HEK293 (cell line): ENCODE data around the gene KIF23.

ENCODE experiments used
- OSR2 ChIP-seq: fragments of 450-650 bp; formaldehyde crosslinking; IDR thresholded peaks from 2 replicates; pipeline ENCODE4 v1.5.1; 2016; ENCODE audit warnings: missing biosample characterization, missing genetic modification characterization
- PRDM2 ChIP-seq: fragments of 450-650 bp; formaldehyde crosslinking; IDR thresholded peaks from 2 replicates; pipeline ENCODE4 v1.5.1; 2016; ENCODE audit warnings: missing biosample characterization, missing genetic modification characterization, borderline replicate concordance
- YY1 ChIP-seq: fragments of 450-650 bp; formaldehyde crosslinking; IDR thresholded peaks from 2 replicates; pipeline ENCODE4 v1.5.1; 2018; ENCODE audit warnings: missing biosample characterization, missing genetic modification characterization
- ZBTB7A ChIP-seq: fragments of 450-650 bp; formaldehyde crosslinking; IDR thresholded peaks from 2 replicates; pipeline ENCODE4 v1.5.1; 2016; ENCODE audit warnings: low read depth, missing biosample characterization, missing genetic modification characterization
- ZNF121 ChIP-seq: fragments of 450-650 bp; formaldehyde crosslinking; IDR thresholded peaks from 2 replicates; pipeline ENCODE4 v1.5.1; 2016; ENCODE audit warnings: missing biosample characterization, missing genetic modification characterization
- ZNF335 ChIP-seq: fragments of 450-650 bp; formaldehyde crosslinking; conservative IDR thresholded peaks from 2 replicates; pipeline ENCODE4 v1.5.1; 2016; ENCODE audit warnings: missing biosample characterization, missing genetic modification characterization
- ZNF366 ChIP-seq: fragments of 450-650 bp; formaldehyde crosslinking; conservative IDR thresholded peaks from 2 replicates; pipeline ENCODE4 v1.5.1; 2016; ENCODE audit warnings: missing biosample characterization, missing genetic modification characterization
- ZNF514 ChIP-seq: fragments of 450-650 bp; formaldehyde crosslinking; IDR thresholded peaks from 2 replicates; pipeline ENCODE4 v1.5.1; 2016; ENCODE audit warnings: missing biosample characterization, missing genetic modification characterization
- ZNF518A ChIP-seq: fragments of 450-650 bp; formaldehyde crosslinking; conservative IDR thresholded peaks from 2 replicates; pipeline ENCODE4 v1.5.1; 2016; ENCODE audit warnings: low read depth, missing biosample characterization, missing genetic modification characterization
- ZNF580 ChIP-seq: fragments of 450-650 bp; formaldehyde crosslinking; IDR thresholded peaks from 2 replicates; pipeline ENCODE4 v1.5.1; 2016; ENCODE audit warnings: missing biosample characterization, missing genetic modification characterization
- ZNF830 ChIP-seq: fragments of 450-650 bp; IDR thresholded peaks from 2 replicates; pipeline ENCODE4 v1.5.0; 2018; ENCODE audit warnings: missing biosample characterization, missing genetic modification characterization, low read depth, mild to moderate bottlenecking, moderate library complexity
- TF ChIP-seq, protein P1 (sequence below): fragments of 450-650 bp; formaldehyde crosslinking; IDR thresholded peaks from 2 replicates; pipeline ENCODE4 v1.5.1; 2016; ENCODE audit warnings: missing biosample characterization, missing genetic modification characterization, low read depth

The KIF23 gene

DNA sequence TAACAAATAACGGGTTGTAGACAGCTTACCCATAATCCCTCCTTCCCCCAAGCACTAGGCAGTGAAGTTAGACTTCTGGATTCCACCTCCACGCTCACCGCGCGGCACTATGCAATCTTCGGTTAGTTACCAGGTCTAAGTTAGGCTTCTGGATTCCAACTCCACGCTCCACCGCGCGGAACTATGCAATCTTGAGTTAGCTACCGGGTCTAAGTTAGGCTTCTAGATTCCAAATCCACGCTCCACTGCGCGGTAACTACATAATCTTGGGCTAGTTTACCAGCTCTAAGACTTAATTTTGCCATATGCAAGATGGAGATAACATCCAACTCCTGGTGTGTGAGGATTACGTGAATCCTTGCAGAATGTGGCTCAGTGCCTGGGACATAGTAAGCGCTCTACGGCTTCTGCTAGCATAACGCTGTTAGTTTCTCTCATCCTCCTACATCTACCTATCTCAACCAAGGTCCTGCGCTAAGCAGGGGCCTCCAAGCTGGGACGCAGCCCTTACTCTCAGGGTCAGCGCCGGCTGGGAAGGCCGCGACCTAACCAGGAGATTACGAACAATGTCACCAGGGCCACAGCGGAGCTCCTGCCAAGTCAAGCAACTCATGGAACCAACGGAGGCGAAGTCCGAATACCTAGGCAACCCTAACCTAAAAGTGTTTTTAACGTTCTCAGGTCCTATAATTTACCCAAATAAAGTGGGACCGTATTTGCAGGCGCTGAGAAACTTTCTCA, 38.0 kb downstream of the KIF23 start (continued):
- TF ChIP-seq ZNF366 (0 out of 2 replicates have a peak, but pooled peaks have one; percentile 4), ZNF830 (tag by site-specific recombination) (no peak), PRDM2 (tag by site-specific recombination) (no peak), ZBTB7A (tag by site-specific recombination) (no peak), ZNF514 (no peak), ZNF518A (tag by site-specific recombination) (peak; percentile 40; the same call in 1 of the 2 replicates), ZNF335 (tag by site-specific recombination) (peak; percentile 98), ZNF580 (no peak), ZNF121 (tag by site-specific recombination) (peak; percentile 71), YY1 (tag by site-specific recombination) (0 out of 2 replicates have a peak, but pooled peaks have one; percentile 38), OSR2 (tag by site-specific recombination) (no peak)
- TF ChIP-seq, protein P1, sequence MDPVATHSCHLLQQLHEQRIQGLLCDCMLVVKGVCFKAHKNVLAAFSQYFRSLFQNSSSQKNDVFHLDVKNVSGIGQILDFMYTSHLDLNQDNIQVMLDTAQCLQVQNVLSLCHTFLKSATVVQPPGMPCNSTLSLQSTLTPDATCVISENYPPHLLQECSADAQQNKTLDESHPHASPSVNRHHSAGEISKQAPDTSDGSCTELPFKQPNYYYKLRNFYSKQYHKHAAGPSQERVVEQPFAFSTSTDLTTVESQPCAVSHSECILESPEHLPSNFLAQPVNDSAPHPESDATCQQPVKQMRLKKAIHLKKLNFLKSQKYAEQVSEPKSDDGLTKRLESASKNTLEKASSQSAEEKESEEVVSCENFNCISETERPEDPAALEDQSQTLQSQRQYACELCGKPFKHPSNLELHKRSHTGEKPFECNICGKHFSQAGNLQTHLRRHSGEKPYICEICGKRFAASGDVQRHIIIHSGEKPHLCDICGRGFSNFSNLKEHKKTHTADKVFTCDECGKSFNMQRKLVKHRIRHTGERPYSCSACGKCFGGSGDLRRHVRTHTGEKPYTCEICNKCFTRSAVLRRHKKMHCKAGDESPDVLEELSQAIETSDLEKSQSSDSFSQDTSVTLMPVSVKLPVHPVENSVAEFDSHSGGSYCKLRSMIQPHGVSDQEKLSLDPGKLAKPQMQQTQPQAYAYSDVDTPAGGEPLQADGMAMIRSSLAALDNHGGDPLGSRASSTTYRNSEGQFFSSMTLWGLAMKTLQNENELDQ, result no peak
